Spleen (tissue), 7 donors: ENCODE data around the gene CGB1.

Experiments
- POLR2A ChIP-seq, 3 donors: fragments of 450-650 bp; IDR thresholded peaks; one replicate each; pipeline ENCODE4 v1.5.1; 2017; ENCODE audit warnings: antibody characterized with exemption in 3 of 3, mild to moderate bottlenecking in 1 of 3
- POLR2AphosphoS5 ChIP-seq, 3 donors: sonication (generic); formaldehyde crosslinking; IDR thresholded peaks; one replicate each; pipeline ENCODE4 v1.5.1; 2017; ENCODE audit warnings: antibody characterized with exemption in 3 of 3
- TF ChIP-seq, protein P1 (sequence below), 11 experiments: fragments of 200-600 bp in 7 of 11; fragments of 450-650 bp in 4 of 11; sonication (generic) in 4 of 11; IDR thresholded peaks in 8 of 11; conservative IDR thresholded peaks in 3 of 11; 1 replicate in 7 of 11; 2 replicates in 4 of 11; pipeline versions ENCODE4 v1.4.0 to v1.8.0; 2016 to 2021; ENCODE audit warnings: antibody characterized with exemption in 11 of 11, inconsistent platforms in 4 of 11, mild to moderate bottlenecking in 1 of 11
- donor health status: DM: no; HTN: no; CAD: no; lungs with moderate emphysema.
- donor health status: DM: no; HTN: no; CAD: no.
- donor health status: DM: no; HTN: no; CAD: no.

DNA sequence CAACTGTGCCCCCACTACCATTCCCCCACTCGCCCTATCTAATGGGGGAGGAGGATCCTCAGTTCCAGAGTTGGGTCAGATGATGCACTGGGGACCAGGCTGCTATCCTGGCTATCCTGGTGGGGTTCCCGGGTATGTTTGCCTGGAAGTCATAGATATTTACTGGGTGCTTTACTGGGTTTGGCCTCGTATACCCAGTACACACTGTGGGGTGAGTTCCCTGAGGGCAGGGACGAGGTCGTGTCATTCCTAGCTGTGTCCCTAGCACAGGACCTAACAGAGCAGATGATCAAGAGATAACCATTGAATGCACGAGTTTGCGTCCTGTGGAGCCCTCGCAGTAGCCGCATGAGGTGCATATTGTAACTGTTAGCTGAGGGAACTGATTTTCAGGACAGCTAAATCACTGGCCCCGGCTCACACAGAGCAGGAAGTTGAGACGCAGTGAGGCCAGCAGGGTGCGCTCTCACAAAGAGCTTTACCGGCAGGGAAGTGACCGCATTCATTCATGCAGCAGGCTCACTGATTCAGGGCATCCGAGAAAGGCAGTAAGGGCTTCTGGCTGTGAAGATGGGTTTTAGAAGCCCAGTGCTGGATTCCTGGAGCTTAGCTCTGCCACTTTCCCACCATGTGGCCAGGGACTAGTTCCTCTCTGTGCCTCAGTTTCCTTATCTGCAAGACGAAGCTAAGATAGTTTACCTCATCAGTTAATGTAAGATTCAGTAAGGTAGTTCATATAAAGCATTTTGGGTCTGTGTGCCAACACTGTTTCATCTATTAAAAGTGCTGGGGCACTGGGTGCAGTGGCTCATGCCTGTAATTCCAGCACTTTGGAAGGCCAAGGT, 37.0 kb downstream of the CGB1 start:
- TF ChIP-seq, protein P1, sequence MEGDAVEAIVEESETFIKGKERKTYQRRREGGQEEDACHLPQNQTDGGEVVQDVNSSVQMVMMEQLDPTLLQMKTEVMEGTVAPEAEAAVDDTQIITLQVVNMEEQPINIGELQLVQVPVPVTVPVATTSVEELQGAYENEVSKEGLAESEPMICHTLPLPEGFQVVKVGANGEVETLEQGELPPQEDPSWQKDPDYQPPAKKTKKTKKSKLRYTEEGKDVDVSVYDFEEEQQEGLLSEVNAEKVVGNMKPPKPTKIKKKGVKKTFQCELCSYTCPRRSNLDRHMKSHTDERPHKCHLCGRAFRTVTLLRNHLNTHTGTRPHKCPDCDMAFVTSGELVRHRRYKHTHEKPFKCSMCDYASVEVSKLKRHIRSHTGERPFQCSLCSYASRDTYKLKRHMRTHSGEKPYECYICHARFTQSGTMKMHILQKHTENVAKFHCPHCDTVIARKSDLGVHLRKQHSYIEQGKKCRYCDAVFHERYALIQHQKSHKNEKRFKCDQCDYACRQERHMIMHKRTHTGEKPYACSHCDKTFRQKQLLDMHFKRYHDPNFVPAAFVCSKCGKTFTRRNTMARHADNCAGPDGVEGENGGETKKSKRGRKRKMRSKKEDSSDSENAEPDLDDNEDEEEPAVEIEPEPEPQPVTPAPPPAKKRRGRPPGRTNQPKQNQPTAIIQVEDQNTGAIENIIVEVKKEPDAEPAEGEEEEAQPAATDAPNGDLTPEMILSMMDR (IDR thresholded peaks at IDR 0.05 in 8 of 11, conservative IDR thresholded peaks at IDR 0.05 in 3 of 11): peak; percentile 31 to 76 (median 52)
- TF ChIP-seq POLR2A (IDR thresholded peaks at IDR 0.05) (no peak), POLR2AphosphoS5 (IDR thresholded peaks at IDR 0.05) (no peak)
